Activated CD8-positive, alpha-beta memory T cell treated with anti-CD3 and anti-CD28 coated beads, Interleukin-2, amount 50 U/mL, for 48 hours (primary cell): ENCODE results near the gene ELF5.

Source experiments
- DNase-seq: peaks from one replicate; pipeline ENCODE4 v3.0.0-alpha.2; 2020

ELF5 gene

DNA sequence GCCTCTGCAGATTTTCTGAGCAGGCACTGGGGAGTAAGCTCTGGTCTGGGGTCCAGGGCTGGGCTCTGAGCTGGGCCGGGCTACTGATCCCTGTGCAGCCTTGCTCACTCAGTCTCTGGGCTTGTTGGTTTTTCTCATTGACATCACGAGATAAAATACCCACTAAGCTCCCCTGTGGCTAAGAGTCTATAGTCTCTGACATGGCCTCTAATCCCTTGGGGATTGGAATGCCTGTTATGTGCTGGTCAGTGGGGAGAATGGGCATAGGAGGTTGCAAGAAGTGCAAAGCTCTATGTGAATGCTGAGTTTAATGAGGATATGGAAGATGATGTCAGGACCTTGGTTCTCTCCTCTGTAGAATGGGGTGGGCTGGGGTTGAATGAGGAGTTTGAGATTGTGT, 23.3 kb downstream of the ELF5 start:
- no peak for DNase-seq

DNA sequence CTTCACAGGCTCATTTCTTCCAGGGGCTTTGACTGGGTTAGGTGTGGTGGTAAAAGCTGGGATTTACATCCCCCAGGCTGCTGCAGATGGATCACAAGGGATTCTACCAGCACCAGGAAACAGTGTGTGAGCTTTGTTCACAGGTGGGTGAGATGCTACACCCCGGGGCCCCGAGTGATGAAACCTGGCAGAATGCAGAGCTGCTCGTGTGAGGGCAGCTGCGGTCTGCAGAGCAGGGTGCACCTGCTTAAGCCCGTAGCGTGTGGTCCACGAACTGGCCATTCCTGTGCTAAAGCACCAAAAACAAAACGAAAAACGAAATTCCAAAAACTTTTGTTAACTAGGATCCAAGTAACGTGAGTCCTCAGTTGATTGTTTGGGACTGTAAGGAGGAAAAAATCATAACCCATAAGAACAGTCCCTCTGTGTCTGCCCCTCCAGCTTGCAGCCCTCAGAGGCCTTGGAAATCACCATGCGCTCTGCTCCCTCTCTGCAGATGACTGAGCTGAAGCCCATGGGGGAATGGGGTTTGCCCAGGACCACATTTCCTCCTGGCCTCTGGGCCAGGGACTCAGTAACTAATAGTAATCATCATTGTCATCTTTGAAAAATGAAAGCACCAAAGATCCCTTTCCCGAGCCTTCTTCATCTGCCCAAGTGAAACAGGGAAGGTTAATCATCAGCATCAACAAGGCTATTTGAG, 24.6 kb downstream of the ELF5 start:
- no peak for DNase-seq

DNA sequence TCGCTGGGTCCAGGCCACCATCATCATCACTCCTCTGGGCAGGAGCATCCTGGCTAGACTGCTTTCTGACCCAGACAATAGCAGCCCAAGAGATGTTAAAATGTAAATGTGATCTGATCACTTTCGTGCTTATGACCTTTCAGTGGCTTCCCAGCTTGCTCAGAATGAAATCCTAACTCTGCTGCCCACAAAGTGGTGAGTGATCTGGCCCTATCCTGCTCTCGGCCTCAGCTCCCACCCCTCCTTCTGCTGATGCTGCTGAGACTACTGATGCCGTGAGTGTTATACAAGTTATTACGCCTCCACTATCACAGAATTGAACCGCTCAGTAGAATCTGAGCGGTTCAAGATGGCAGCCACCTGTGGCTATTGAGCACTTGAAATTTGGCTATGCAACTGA, 26.2 kb downstream of the ELF5 start:
- no peak for DNase-seq

DNA sequence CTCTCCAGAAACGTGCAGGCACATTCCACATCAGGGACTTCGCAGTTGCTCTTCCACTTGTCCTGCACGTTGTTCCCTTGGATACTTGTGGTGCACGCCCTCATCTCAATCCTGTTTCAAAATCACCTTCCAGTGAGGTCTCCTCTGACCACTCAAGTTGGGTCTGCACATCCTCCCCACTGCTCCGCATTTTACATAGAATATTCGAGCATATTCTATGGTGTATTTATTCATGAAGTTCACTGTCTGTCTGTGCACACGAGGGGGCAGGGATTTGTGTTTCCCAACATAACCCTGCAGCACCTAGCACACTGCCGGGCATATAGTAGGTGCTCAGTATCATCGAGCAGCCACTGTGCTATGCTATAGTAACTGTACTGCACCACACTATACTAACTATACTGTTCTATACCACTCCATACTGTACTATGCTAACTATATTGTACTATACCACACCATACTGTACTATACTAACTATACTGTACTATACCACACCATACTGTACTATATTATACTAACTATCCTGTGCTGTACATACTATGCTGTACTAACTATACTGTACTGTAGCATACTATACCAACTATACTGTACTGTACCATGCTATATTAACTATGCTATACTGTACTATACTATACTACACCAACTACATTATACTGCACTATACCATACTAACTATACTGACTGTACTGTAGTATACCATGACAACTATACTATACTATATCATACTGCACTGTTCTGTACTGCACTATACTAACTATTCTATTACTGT, 30.3 kb downstream of the ELF5 start:
- no peak for DNase-seq

DNA sequence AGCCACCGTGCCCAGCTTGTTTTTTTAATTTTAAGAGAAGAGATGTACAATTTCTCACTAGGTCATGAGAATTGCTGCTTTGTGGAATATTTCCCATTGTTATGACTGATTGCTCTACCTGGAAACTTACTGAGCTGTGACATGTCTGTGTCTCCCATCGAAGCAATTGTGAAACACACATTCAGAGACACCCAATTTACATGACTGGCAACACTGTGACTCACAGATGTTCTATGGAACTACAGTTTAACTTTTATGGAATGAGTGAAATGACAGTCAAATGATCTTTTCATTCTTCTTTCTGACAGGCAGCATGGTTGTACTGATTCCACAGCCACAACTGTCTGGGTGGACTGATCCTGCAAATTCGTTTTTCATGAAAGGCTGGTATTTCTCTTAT, 32.3 kb downstream of the ELF5 start:
- no peak for DNase-seq

DNA sequence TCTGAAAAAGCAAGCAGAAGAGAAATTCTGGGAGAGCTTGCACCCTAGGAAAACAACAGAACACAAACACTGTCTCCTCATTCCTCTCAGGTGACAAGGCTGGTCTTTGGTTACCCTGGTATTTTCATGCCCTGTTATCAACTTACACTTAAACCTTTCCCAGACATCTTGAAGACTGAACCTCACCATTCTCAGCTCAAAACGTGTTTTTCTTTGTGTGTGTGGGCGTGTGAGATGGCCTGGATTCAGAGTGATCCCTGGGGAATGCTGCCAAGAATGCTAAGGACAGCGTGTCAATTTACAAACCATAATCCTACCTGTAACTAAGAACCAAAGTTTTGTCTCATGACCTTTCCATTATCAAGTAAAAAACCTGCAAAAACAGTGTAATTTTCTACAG, 33.3 kb downstream of the ELF5 start:
- DNase-seq, result no peak

DNA sequence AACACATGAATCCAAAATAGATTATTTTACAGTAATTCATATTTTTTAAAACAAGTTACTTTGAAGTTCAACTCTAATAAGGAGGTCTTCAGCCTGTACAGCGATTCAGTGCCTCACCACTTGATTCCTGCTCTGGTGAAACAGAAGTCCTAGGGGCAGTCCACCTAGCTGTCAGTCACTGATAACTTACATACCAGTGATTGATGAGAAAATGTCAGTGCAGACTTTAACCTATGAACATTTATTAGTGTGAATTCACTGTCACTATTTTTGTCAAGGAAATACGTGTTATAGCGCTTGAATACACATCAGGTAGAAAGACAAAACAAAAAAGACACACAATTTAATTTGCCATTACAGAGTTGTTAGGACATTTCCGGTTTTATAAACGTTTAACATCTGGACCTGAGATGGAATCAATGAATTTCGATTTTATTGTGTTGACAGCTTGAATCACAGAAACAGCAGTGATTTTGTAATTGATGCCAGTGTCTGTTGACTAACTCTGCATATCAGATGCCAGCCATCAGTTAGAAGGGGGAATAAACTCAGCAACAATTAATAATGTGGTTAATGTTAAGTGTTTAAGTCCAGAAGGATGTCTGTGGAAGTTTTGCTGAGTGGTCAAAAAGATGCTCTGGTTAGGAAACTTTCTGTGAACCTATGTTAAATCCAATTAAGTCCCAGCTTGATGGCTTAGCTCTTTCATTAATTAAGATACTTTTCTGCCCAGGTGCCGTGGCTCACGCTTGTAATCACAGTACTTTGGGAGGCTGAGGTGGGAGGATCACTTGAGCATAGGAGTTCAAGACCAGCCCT, 34.5 kb downstream of the ELF5 start:
- DNase-seq, result no peak

DNA sequence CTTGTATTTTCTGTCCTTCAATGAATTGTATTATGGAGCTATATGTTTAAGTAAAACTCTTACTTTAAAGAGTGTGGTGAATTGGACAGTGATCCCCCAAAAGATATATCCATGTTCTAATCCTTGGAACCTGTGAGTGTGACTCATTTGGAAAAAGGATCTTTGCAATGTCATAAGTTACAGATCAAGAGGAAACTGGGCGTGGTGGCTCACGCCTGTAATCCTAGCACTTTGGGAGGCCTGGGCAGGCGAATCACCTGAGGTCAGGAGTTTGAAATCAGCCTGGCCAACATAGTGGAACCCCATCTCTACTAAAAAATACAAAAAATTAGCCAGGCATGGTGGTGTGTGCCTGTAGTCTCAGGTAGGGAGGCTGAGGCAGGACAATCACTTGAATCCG, 36.7 kb downstream of the ELF5 start:
- no peak for DNase-seq

DNA sequence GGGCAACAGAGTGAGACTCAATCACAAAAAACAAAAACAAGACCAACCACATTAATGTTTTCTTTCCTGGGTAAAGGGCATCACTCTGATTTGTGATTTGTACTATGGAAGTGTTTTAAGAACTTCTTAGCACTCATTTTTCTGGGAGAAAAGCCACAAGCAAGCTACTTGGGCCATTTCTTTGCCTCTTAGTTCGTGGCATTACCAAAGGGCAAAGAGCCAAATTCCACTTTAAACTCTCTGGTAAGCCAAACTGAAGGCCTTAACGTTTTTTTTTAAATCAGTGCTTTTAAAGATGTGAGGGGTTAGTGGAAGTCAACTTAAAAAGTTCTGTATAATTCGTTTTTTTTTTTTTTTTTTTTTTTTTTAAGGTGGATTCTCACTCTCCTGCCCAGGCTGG, 37.9 kb downstream of the ELF5 start:
- no peak for DNase-seq

DNA sequence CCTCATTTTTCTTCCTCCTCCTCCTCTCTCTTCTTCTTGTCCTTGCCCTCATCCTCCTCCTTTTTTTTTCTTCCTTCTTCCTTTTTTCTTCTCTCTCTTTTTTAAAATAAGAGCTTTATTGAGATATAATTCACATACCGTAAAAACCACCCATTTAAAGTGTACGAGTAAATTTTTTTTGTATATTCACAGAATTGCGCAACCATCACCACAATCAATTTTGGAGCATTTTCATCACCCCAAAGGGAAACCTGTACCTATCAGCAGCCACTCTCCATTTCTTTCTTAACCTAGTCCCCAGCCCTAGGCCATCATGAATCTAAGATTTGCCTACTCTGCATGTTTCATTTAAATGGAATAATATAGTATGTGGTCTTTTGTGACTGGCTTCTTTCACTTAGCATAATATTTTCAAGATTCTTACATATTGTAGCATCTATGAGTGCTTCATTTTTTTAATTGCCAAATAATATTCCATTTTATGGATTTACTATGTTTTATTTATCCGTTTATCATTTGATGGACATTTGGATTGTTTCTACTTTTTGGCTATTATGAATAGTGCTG, 39.9 kb downstream of the ELF5 start:
- no peak for DNase-seq

DNA sequence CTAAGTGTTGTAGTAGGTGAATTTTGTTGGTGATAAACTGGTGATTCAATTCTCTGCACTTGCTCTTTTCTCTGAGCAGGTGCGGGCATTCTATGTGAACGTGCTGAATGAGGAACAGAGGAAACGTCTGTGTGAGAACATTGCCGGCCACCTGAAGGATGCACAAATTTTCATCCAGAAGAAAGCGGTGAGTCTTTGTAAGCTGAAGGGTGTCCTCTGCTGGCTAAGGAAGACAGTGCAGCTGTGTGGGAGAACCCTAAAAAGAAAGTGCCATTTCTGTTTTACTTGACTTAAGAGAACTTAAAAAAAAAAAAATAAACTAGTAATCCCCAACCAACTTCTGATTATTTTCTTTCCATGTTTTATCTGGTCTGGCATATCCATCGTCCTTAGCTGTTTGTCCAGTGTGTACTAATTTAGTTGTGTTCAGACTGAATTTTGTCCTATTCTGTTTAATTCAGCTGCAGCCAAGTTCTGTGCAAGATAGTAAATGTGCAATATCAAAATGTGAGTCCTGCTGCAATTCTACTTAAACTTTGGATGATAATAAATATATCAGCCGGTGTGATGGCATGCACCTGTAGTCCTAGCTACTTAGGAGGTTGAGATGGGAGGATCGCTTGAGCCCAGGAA, 45.3 kb downstream of the ELF5 start:
- DNase-seq, result no peak

DNA sequence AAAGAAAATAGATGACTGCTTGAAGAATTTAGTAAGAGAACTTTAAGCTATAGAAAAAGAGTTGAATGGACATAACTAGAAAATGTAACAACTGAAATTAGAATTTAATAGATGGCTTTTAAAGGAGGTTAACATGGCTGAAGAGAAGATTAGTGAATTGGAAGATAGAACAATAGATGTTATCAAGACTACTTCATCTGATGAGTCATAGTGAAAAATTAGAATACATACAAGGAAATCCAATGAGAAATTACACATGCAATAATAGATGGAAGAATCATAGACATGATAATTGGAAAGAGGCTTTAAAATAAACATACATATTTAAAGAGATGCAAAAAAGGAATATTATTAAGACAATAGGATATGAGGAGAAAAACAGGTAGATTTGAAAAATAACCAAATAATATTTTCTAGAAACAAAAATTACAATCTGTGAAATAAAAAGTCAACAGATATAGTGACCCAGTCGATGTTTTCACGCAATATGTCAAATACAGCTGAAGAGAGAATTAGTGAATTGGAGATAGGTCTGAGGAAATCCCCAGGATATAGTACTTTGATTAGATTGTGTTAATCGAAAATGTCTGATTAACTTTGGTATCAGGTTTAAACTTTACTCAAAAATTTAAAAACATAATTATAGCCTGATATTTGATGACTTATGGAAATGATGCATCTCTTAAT, 46.6 kb downstream of the ELF5 start:
- no peak for DNase-seq

DNA sequence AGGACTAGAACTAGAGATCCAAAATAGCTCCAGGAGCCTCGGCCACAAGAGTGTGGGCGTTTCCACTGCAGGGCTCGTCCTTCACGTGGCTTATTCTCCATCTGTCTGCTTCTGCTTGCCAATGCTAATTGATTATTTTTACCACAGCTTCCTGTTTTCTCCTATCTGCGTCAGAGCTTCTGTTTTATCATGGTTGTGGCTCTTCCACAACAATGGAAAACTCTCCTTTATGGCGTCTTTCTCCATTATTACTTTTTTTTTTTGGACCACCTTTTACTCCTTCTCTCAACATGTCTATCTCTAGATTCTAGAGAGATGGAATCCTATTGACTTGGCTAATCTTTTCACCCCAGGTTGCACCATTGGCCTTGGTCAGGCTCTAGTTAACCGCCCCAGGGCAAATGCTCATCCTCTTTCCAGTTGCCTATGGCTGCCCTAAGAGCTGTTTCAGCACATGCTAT, 49.0 kb downstream of the ELF5 start:
- no peak for DNase-seq

DNA sequence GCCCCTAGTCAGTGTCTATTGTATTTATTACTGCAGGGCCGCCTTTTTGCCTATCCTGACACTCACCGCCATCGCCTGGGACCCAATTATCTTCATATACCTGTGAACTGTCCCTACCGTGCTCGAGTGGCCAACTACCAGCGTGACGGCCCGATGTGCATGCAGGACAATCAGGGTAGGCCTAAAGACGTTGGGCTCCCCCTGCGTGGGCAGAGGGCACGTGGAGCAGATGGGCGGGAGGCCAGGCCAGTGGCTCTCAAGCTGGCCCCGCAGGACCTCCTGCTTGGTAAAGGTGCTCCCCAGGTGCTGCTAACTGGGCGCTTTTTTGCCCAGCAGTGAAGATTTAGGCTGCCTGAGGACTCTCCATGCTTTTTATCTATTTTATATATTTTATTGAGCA, 52.4 kb downstream of the ELF5 start:
- no peak for DNase-seq

DNA sequence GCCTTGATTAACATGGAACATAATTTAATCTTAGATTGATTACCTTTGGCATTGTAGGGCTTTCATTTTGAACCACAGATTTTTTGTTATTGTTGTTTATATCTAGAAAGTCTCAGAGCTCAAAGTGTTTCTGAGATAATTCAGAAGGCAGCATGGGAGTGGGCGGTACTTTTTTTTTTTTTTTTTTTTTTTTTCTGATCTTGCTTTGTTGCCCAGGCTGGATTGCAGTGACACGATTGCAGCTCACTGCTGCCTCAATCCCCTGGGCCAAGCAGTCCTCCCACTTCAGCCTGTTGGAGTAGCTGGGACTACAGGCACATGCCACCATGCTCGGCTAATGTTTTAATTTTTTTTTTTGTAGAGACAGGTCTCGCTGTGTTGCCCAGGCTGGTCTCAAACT, 53.3 kb downstream of the ELF5 start:
- DNase-seq, result no peak

DNA sequence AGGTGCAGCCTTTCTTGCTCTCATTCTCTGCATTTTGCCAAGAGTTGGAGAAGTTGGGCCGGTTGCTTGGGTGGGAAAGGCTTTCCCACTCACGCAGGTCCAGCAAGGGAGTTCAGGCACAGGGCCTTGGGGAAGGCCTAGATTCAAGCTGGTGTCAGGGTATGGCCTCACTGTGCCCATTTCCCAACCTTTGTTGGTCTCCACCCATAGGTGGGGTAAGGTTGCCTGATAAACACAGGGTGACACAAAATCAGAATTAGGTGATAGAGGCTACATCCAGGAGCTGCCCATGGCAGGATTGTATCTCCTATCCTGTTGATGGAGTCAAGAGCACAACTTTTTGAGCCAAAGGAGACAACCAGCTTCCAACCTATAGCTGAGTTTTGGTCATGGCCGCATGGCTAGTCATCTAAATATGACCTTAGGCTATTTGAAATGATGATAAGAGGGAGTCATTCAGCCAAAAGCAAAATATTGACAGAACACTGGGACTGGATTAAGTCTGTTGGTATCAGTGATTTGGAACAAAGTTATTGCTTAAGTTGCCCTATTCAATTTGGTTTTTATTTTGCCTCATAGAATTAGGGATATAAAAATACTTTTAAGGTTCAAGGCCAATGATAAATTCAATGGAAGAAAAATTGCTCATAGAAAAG, 54.0 kb downstream of the ELF5 start:
- DNase-seq, result no peak

DNA sequence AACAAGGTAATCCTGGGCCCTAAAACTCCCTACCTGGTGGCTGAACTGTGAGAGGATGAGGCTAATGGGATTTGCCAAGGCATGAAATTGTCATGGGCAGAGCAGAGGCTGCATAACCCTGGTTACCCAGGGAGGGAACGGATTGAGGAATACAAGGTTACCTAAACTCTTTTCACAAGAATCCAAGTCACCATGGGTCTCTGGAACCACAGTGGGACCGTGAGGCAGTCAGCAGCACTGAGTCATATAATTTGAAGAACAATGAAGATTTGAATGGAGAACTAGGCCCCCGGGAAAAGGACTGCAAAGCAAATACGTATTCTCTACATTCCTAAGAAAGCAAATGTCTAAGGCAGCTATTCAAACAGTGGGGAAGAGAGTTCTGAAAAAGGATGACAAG, 55.1 kb downstream of the ELF5 start:
- DNase-seq, result no peak

DNA sequence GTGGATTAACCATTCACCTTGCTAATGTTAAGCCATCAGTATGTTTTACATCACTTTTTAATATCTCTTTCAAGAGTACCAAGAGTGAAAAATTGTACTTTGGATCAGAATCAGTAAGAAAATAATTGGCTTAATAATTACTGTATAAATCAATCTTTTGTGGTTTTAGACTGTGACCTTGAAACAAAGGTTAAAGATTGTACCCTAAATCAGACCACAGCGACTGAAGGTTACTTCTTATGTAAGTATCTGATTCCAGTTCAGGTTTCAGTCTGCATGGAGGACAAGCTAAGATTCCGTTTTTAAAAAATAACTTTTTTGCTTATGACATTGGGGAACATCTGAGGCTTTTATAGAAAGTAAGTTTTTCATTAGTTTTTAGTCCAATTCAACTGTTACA, 56.0 kb downstream of the ELF5 start:
- DNase-seq, result no peak

DNA sequence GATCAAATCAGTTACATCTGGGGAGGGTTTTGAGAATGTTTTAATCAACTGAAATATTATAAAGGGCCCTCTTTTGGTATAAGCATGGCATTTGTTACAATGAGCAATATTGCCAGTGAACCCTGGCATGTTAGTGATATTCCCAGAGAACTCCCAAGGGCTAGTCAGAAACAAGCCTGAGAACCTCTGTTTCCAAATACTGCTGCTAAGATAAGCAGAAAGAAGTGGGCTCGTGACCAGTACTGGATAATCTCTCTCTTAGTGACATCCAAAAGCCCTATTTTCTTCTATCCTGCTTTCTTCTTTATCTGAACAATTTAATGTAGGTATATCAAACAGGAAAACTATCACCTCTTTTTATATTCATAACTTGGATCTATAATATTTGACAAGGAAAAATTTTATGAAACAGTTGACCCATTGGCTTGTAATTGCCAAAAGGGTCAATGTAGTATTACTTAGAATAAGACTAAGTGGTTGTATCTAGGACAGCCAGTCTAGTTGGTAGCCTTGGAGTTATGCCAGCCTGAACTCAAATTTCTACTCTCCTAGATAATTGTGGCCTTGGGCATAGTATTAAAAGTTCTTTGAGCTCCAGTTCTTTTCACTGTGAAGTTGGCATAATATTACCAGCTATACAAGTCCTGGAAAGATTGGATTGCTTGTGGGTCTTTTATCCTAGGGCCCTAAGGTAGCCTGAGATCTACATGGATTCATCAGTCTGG, 59.1 kb downstream of the ELF5 start:
- no peak for DNase-seq

DNA sequence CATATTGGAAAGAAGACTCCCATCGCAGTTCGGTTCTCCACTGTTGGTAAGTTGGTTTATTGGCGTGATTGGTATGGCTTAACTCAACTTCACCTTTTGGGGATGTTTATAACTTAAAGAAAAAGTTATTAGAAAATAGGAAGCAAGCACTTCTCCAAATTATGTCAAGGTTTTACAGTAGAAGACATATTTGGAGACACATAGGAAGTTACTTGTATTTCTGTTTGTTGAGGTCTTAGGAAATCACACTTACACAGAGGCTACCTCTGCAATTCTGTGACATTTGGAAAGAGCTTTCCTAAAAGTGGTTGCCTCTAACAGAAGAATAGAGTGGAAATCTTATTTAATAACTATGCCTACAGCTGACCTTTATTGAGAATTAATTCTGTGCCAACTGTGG, 62.5 kb downstream of the ELF5 start:
- DNase-seq, result no peak

DNA sequence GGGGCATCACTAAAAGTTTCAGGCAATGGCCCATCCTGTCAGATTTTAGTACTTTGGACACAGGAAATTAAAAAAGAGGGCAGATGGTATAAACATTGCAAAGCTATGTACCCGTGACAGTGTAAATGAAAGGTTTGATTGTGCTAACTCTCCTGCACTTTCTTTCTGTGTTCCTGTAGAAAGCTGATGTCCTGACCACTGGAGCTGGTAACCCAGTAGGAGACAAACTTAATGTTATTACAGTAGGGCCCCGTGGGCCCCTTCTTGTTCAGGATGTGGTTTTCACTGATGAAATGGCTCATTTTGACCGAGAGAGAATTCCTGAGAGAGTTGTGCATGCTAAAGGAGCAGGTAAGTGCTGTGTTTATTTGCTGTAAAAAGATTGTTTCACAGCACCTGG, 64.6 kb downstream of the ELF5 start:
- DNase-seq, result no peak
